Body of pancreas (tissue), 4 donors: ENCODE results near the gene CDH4.

Experiments
- CTCF ChIP-seq, 7 experiments: fragments of 450-650 bp in 4 of 7; fragments of 200-600 bp in 3 of 7; sonication (generic) in 3 of 7; IDR thresholded peaks; one replicate each; pipeline ENCODE4 v1.5.1; 2016 to 2019; ENCODE audit warnings: antibody characterized with exemption in 7 of 7
- POLR2A ChIP-seq, 3 donors: fragments of 450-650 bp; IDR thresholded peaks; one replicate each; pipeline ENCODE4 v1.6.1; 2016; ENCODE audit warnings: antibody characterized with exemption in 3 of 3, mild to moderate bottlenecking in 2 of 3

DNA sequence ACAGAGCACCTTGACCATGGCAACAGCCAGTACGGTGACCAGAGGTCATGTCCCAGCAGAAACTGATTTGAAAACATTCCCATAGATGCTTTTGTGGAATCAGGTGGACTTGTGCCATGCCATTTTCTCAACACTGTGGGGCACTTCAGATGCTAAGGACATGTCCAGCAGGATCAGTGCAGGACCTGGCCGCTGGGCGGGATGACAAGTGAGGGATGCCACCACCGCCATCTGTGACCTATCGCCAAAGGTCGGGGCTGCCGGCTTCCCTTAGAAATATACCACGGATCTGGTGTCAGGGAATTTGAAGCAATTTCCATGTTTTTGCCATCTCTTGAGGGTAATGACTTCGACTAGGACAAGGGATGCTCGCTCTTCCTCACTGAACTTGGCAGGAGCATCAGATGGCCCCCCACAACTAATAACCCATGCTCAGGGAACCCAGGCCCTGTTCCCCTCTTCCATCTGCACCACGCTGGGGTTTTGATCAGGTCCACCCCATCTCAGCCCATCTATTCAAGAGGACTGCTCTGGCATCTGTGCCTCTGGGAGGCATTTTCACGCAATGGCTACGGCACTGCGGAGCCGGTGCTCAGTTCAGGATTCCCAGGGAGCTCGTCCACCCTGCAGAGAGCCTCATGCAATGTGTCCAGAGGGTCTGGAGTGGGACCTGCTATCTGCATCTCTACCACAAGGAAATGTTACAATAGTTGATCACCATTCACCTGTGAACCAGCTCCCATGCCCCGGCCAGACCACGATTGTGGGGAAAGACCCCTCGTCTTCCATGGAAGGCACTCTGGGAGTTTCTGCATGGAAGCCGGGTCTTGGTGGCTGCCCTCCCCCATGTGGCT is 511.1 kb downstream of the CDH4 start:
- no peak for TF ChIP-seq CTCF (IDR thresholded peaks at IDR 0.05)
- TF ChIP-seq POLR2A (IDR thresholded peaks at IDR 0.05) = no peak
